NCI-H2029 (cell line): ENCODE results near the gene SEMA6A.
A peak's percentile ranks its signal among the peaks of the same experiment; 100 is the strongest.

Source experiments
- DNase-seq: peaks from one replicate; lab custom pipeline; 2025; lab: John Stamatoyannopoulos, UW

Gene SEMA6A

GRCh38 chr5:116437922-116438578 lies 136.6 kb downstream of the SEMA6A start:
- no peak for DNase-seq

GRCh38 chr5:116437351-116437705 lies 137.3 kb downstream of the SEMA6A start:
- no peak for DNase-seq

- DNase-seq = no peak
Observed at GRCh38 chr5:116436674-116437350, 137.8 kb downstream of the SEMA6A start.

- no peak for DNase-seq
Observed at GRCh38 chr5:116428966-116429365, 145.7 kb downstream of the SEMA6A start.

- DNase-seq = no peak
Observed at GRCh38 chr5:116428413-116428812, 146.2 kb downstream of the SEMA6A start.

GRCh38 chr5:116424951-116425350 lies 149.7 kb downstream of the SEMA6A start:
- no peak for DNase-seq

GRCh38 chr5:116424258-116424615 lies 150.4 kb downstream of the SEMA6A start:
- DNase-seq = no peak

GRCh38 chr5:116423587-116424257 lies 150.9 kb downstream of the SEMA6A start:
- DNase-seq = no peak

- no peak for DNase-seq
Observed at GRCh38 chr5:116423141-116423540, 151.5 kb downstream of the SEMA6A start.

GRCh38 chr5:116421080-116421629 lies 153.5 kb downstream of the SEMA6A start:
- no peak for DNase-seq

- DNase-seq = no peak
Observed at GRCh38 chr5:116420540-116420939, 154.1 kb downstream of the SEMA6A start.

- peak; percentile 29 for DNase-seq
Observed at GRCh38 chr5:116419258-116419657, 155.4 kb downstream of the SEMA6A start.

GRCh38 chr5:116418774-116419173 lies 155.8 kb downstream of the SEMA6A start:
- no peak for DNase-seq

GRCh38 chr5:116418016-116418415 lies 156.6 kb downstream of the SEMA6A start:
- DNase-seq = no peak

GRCh38 chr5:116415989-116416388 lies 158.6 kb downstream of the SEMA6A start:
- no peak for DNase-seq

- no peak for DNase-seq
Observed at GRCh38 chr5:116415182-116415581, 159.4 kb downstream of the SEMA6A start.

GRCh38 chr5:116411101-116411571 lies 163.5 kb downstream of the SEMA6A start:
- DNase-seq = no peak

- DNase-seq = no peak
Observed at GRCh38 chr5:116410336-116410890, 164.2 kb downstream of the SEMA6A start.

- DNase-seq = no peak
Observed at GRCh38 chr5:116409591-116410296, 164.9 kb downstream of the SEMA6A start.

- DNase-seq = no peak
Observed at GRCh38 chr5:116406306-116407041, 168.1 kb downstream of the SEMA6A start.

- DNase-seq = no peak
Observed at GRCh38 chr5:116404792-116405191, 169.8 kb downstream of the SEMA6A start.
